ENCODE results near the gene BCDIN3D.

- TF ChIP-seq ZFX (IDR thresholded peaks at IDR 0.05) (no peak), CTCF (conservative IDR thresholded peaks at IDR 0.05) (no peak)
Observed at GRCh38 chr12:49825971-49826421, 16.9 kb downstream of the BCDIN3D start.

Data from C4-2B (cell line).